Measurements from ENCODE around the gene PRKCA.

PRKCA gene

GRCh38 chr17:66525338-66525737 lies 222.9 kb downstream of the PRKCA start:
- DNase-seq: no peak

- DNase-seq: no peak
These were observed 224.4 kb downstream of the PRKCA start for GRCh38 chr17:66526827-66527226.

- no peak for DNase-seq
These were observed 224.9 kb downstream of the PRKCA start for GRCh38 chr17:66527335-66527734.

GRCh38 chr17:66531851-66532295 lies 229.5 kb downstream of the PRKCA start:
- DNase-seq: no peak

- DNase-seq: no peak
These were observed 231.2 kb downstream of the PRKCA start for GRCh38 chr17:66533572-66533971.

GRCh38 chr17:66533986-66534385 lies 231.6 kb downstream of the PRKCA start:
- DNase-seq: no peak

GRCh38 chr17:66535611-66536010 lies 233.2 kb downstream of the PRKCA start:
- DNase-seq: no peak

GRCh38 chr17:66537502-66537901 lies 235.1 kb downstream of the PRKCA start:
- DNase-seq: no peak

- DNase-seq: no peak
These were observed 236.4 kb downstream of the PRKCA start for GRCh38 chr17:66538776-66539175.

GRCh38 chr17:66540131-66540781 lies 237.8 kb downstream of the PRKCA start:
- no peak for DNase-seq

GRCh38 chr17:66541461-66542128 lies 239.2 kb downstream of the PRKCA start:
- no peak for DNase-seq

- no peak for DNase-seq
These were observed 239.9 kb downstream of the PRKCA start for GRCh38 chr17:66542129-66542966.

GRCh38 chr17:66542967-66543520 lies 240.6 kb downstream of the PRKCA start:
- no peak for DNase-seq

GRCh38 chr17:66543526-66543925 lies 241.1 kb downstream of the PRKCA start:
- no peak for DNase-seq

- DNase-seq: no peak
These were observed 243.5 kb downstream of the PRKCA start for GRCh38 chr17:66545918-66546317.

- no peak for DNase-seq
These were observed 244.9 kb downstream of the PRKCA start for GRCh38 chr17:66547151-66547865.

GRCh38 chr17:66548158-66548557 lies 245.7 kb downstream of the PRKCA start:
- no peak for DNase-seq

- no peak for DNase-seq
These were observed 246.4 kb downstream of the PRKCA start for GRCh38 chr17:66548659-66549310.

GRCh38 chr17:66549311-66549704 lies 246.9 kb downstream of the PRKCA start:
- DNase-seq: no peak

- DNase-seq: no peak
These were observed 247.4 kb downstream of the PRKCA start for GRCh38 chr17:66549731-66550207.

GRCh38 chr17:66551839-66552238 lies 249.4 kb downstream of the PRKCA start:
- no peak for DNase-seq

GRCh38 chr17:66552371-66552770 lies 250.0 kb downstream of the PRKCA start:
- no peak for DNase-seq

All from activated CD4-positive, CD25-positive, alpha-beta regulatory T cell (primary cell).